NCI-H2227 treated with DMSO at 0.1 percent for 48 hours (cell line): Measurements from ENCODE around the gene SNAPC4.

Experiments used
- DNase-seq: peaks from one replicate; lab custom pipeline; 2025; lab: John Stamatoyannopoulos, UW

SNAPC4 gene

DNA sequence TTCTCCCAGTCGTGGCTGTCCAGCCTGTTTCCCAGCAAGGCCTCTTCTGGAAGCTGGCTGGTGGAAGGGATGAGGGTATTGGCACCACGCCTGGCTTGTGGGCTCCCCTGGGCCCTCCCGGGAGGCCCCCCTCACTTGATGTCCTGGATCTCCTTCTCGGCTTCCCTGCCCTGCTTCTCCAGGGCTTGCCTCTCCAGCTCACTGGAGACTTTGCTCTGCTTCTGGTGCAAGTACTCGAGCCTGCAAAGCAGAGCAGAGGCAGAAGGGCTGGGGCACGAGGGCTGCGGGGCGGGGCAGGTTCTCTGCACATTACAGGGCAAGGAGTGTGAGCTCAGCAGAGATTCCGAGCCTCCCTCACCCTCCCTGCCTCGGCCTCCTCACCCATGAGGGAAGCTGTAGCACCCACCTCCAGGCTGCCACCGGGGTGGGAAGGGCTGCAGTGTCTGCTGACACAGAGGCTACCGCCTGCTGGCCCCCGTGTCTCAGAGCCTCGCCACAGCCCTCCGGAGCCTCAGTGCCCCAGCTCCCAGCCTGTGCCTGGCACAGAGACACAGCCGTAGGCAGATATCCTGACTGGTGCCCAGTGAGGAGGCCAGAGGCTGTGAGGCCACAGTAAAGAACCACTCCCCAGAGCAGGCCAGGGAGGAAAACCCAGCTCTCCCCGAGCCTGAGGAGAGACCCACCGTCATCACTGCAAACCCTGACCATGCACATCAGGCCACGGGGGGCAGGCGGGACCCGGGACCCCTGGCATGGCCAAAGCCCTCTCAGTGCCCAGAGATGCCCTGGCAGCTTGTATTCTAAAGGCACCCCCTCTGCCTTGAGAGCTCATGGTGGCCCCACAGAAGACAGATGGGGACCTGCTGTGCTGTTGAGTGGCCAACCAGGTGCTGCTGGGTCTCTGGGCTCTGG is 7.2 kb downstream of the SNAPC4 start:
- DNase-seq: no peak

- no peak for DNase-seq
Measured at GRCh38 chr9:136391737-136392537, 8.0 kb downstream of the SNAPC4 start.

DNA sequence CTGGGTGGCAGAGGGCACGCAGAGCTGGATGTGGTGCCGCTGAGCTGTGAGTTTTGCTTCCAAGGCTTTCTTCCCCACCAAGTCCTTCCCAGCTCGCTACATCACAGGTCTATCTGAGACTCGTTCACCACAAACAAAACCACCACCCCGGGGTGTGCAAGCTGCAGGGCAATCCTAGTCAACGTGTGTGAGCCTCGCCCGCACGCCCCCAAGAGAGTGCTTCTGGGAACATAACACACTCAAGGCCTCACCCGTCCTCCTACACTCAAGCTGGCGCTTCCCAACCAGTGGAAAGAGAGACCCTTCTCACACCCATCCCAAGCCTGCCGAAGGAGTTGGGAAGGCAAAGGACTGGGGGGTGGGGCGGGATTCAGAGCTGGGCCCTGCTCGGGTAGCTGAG is 10.6 kb downstream of the SNAPC4 start:
- DNase-seq: no peak

GRCh38 chr9:136387217-136387616 is 12.8 kb downstream of the SNAPC4 start:
- DNase-seq: no peak

DNA sequence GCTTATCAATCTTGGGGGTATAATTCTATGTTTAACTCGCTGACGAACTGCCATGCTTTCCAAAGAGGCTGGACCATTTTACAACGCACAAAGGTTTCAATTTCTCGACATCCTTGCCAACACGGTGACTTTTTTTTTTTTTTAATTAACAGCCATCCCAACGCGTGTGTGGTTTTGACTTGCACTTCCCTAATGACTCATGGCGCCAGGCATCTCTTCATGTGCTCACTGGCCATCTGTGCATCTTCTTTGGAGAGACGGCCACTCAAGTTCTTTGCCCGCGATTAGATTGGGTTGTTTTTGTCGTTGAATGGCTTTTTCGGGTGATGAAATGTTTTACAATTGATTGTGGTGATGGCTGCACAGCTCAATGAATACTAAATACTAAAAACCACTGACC is 14.0 kb downstream of the SNAPC4 start:
- no peak for DNase-seq

GRCh38 chr9:136385015-136385414 is 15.0 kb downstream of the SNAPC4 start:
- no peak for DNase-seq

DNA sequence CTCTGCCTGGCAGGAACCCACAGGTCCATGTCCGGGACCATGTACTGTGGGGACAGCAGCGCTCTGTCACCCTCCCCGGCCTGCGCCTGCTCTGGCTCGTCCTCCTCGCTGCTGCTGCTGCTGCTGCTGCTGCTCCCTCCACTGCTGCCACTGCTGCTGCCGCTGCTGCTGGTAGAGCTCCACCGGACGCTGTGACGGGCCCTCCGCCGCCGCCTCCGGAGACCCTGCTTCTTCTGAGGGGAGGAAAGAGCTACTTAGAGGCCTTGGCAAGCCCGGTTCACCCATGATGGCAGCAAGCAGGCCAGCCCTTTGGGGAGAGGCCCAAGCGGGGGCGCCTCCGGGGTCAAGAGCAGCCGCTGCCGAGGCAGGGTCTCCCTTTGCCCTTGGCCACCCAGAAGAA is 16.5 kb downstream of the SNAPC4 start:
- DNase-seq: no peak

DNA sequence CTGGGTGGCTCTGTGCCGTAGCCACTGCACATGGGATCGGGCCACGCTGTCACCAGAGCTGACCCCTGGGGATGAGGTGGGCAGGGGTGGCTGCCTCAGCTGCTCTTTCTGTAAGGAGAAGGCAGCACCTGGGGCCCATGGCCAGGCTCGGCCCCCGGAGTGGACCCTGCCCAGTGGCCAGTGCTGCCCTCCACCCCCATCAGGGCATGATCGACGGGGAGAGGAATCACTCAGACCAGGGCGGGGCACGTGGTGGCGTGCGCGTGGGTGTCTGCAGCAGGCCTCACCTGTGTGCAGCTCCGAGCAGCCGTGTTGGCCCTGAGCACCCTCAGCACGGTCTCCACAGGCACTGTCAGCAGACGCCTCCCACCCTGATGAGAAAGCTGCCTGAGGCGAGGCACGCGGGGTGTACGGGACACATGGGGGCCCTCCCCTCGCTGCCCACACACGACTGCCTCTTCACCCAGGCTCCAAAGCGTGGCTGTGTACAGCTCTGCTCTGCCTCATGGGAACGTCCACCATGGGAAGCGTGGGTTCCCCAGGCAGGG is 17.9 kb downstream of the SNAPC4 start:
- no peak for DNase-seq

DNA sequence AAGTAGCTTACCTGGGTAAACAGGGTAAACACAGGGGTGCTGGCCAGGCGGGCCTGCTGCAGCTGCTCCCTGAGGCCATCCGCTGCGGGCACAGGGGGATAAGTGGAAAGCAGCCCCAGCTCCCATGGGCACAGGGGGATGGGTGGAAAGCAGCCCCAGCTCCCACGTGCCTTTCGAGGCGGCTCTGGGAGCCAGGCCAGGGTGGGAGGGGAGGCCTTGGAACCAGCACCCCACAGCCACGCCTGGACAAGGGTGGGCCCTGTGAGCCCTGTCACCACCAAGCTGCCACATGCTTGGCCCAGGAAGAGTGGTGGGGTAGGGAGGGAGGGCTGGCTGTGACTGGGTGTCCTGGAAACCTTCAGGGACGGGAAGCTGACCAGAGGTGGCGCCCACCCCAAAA is 18.7 kb downstream of the SNAPC4 start:
- DNase-seq: no peak

DNA sequence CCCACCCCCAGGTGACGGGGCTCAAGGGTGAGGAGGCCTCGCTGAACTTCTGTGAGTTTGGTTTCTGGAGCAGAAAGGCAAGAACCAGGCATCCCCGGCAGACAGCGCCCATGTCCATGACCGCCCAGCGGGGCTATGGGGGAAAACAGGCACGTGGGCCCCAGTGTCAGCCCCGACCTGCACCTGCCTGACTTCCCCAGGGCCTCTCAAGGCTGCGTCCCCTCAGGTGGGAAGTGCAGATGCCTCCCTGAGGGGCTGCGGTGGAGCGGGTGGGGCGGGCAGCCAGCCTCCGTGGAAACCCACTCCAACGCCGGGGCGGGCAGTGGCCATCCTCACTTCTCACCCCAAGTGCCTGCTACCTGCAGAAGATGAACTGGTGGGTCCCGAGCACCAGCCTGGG is 19.6 kb downstream of the SNAPC4 start:
- DNase-seq: no peak

GRCh38 chr9:136379891-136380290 is 20.1 kb downstream of the SNAPC4 start:
- no peak for DNase-seq

DNA sequence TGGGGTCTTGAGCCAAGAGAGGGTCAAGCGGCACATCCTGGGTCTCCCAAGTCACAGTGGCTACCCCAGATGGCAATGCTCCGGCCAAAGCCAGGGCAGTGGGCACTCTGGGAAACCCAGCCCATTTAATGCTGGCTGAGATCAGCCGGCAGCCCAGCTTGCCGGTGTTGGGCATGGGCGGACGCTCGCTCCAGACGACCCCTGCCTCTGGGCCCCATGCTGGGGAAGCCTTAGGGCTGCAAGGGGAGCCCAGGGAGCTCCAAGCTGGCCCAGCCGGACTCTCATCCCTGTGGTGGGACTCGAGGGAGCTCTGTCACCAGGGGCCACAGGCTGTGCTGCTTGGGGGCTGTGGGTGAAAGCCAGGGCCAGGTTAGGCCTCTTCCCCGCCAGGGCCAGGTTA is 20.6 kb downstream of the SNAPC4 start:
- no peak for DNase-seq

GRCh38 chr9:136379003-136379287 is 21.0 kb downstream of the SNAPC4 start:
- DNase-seq: no peak

GRCh38 chr9:136378170-136379002 is 21.6 kb downstream of the SNAPC4 start:
- no peak for DNase-seq

DNA sequence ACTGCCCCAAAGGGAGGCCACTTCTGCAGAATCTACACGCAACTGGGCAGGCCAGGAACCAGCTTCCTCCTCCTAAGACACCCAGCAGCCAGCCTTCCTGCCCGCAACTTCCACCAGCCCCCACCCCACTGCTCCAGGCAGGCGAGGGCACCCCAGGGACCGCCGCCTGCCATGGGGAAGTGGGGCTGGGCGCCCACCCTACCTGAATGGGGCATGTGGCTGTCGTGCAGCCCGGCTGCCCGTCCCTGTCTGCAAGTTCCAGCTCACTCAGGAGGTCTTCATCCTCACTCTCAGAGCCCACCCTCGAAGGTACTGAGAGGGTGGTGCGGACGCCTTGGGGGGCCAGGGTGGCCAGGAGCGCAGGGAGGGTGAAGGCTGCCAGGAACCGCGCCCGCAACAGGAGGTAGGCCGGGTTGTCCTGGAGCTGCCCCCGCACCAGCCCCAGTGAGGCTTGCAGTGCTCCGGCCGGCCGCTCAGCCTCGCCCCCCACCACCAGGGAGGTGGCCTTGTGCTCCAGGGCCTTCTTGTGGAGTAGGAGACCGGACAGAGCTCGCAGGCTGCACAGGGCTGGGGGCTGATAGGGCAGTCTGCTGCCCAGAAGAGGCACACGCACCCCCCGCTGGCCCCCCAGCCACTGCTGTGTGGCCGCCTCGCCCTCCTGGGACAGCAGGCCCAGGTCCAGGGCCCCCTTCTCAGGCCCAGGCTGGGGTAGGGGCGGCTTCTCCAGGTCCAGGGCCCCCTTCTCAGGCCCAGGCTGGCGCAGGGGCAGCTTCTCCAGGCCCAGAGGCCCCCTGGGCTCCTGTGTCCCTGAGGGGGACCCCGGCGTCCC is 22.4 kb downstream of the SNAPC4 start:
- DNase-seq: no peak

DNA sequence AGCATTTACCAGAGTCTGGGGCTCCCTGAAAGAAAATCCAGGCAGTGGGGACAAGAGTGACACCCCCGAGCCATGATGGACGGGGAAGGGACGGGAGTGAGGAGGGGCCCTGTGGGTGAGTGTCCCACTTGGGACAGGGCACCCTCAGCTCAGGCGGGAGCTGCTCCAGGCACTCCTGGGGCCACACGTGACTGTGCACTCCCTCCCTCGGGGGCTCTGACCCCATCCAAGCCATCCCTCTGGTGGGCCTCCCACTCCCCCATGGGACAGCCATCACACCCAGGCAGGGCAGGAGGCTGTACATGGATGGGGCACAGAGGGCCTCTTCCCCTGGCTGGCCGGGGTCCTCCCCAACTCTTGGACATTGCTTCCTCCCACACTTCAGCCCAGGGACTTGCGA is 23.5 kb downstream of the SNAPC4 start:
- DNase-seq: no peak

DNA sequence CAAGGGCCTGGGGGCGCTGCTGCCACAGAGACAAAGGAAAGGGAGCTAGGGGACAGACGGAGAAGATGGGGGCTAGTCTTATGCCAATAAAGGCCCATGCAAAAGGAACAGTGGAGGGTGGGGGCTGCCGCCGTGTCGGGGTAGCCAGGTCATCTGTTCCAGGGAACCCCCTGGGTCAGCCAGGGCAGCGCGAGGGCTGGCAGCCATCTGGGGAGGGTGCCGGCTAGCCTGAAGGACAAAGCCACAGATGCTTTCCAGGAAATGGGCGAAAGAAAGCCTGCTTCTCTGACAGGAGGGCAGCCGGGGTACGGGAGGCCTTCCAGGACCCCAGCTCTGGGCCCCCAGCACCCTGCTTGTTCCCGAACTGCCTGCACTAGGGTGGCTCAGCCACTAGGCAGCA is 24.9 kb downstream of the SNAPC4 start:
- no peak for DNase-seq

- no peak for DNase-seq
Measured at GRCh38 chr9:136374183-136374575, 25.8 kb downstream of the SNAPC4 start.

DNA sequence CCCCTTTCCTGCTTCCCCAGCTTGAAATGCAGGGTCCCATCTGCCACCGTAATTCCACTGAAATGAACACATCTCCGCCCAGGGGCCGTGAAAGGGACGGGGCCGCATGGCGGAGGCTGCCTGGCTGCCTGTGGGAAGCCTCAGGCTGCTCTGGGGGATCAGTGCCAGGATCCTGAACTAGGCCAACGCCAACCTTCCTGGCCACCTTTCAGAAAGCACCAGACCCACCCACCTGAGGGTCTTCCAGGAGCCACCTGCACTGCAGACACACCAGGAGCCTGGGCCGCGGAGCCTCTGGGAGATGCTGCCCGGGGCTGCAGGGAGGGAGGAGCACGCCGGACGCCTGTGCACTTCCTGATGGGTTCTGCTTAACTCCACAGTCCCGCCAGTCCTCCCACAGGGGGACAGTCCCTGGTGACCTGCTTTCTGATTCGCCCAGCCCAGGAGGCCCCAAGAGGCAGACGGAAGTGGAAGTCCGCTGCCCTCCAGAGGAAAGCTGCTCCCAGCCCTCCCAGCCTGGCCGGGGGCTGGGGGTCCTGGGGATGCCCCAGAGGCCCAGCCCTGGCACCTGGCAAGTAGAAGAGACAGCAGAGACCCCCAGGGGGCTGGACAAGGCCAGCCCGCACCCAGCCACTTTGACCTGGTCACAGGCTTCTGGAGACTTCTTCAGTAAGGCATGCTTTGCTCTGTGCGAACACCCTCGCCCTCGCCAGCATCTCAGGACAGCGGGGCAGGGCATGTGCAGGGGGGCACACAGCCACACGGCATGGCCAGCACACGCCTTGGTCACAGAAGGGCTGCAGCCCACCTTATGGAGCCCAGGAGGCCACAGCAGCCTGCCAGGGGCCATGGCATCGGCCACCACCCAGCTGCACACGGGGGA is 26.4 kb downstream of the SNAPC4 start, which contains the start of gene CARD9:
Gene CARD9 (minus strand): TSS at position 370 of the 883 bp plus-strand sequence. CDS start 1,591 bp downstream, outside the sequence.
- no peak for DNase-seq
